Tibial nerve (tissue), 4 donors: Measurements from ENCODE around the gene CACNA2D2.

Experiments used
- EP300 ChIP-seq, 2 donors: sonication (generic); formaldehyde crosslinking; IDR thresholded peaks; one replicate each; pipeline ENCODE4 v1.6.1; 2017; ENCODE audit warnings: antibody characterized with exemption in 2 of 2, mild to moderate bottlenecking in 1 of 2
- POLR2A ChIP-seq, 2 donors: fragments of 450-650 bp; IDR thresholded peaks; one replicate each; pipeline ENCODE4 v1.6.1; 2017; ENCODE audit warnings: antibody characterized with exemption in 2 of 2, mild to moderate bottlenecking in 2 of 2, moderate library complexity in 2 of 2
- TF ChIP-seq, protein P1 (sequence below), 5 experiments: fragments of 200-600 bp in 3 of 5; fragments of 450-650 bp in 2 of 5; sonication (generic) in 3 of 5; IDR thresholded peaks; one replicate each; pipeline ENCODE4 v1.5.1; 2016 to 2019; ENCODE audit warnings: antibody characterized with exemption in 5 of 5, mild to moderate bottlenecking in 3 of 5, moderate library complexity in 2 of 5

DNA sequence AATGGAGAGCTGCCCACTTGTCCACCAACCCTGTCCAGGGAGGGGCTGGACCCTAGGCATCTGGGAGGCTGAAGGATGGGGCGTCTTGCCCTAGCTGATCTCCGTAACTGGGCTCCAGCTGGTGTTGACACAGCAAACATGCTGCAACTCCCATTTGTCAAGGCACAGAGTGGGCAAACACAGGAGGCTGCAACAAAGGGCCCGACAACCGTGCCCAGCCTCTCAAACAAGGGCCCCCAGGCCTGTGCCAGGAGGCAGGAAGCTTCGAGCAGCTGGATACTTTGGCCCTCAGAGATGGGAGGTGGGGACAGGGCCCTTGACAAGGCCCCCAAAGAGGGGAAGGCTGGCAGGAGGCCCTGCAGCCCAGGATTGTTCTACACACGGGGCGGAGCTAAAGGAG, 79.9 kb downstream of the CACNA2D2 start:
- TF ChIP-seq, protein P1, sequence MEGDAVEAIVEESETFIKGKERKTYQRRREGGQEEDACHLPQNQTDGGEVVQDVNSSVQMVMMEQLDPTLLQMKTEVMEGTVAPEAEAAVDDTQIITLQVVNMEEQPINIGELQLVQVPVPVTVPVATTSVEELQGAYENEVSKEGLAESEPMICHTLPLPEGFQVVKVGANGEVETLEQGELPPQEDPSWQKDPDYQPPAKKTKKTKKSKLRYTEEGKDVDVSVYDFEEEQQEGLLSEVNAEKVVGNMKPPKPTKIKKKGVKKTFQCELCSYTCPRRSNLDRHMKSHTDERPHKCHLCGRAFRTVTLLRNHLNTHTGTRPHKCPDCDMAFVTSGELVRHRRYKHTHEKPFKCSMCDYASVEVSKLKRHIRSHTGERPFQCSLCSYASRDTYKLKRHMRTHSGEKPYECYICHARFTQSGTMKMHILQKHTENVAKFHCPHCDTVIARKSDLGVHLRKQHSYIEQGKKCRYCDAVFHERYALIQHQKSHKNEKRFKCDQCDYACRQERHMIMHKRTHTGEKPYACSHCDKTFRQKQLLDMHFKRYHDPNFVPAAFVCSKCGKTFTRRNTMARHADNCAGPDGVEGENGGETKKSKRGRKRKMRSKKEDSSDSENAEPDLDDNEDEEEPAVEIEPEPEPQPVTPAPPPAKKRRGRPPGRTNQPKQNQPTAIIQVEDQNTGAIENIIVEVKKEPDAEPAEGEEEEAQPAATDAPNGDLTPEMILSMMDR (IDR thresholded peaks at IDR 0.05) = no peak
- TF ChIP-seq POLR2A (IDR thresholded peaks at IDR 0.05) = no peak
- TF ChIP-seq EP300 (IDR thresholded peaks at IDR 0.05) = no peak
